GDM1 (cell line): ENCODE data around the gene AREL1.

Source experiments
- DNase-seq: peaks from one replicate; lab custom pipeline; 2025; lab: John Stamatoyannopoulos, UW

The AREL1 gene

GRCh38 chr14:74698465-74698864 is 14.4 kb downstream of the AREL1 start:
- no peak for DNase-seq

DNA sequence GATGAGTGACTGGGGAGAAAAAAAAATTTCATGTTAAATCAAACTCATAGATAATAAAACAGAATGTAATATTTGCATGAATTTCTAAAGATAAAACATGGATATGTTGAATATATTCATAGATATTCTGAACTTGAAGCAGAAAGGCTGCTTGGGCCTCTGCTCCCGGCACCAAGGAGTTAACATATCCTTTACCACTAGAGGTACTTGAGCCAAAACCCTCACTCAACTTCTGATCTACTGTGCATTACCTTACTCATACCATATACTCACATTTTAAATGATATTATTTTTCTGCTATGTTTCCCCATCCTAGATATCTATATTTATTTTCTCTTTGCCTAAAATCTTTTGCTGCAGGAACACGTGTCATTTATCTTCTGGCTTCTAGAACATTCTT is 14.9 kb downstream of the AREL1 start:
- no peak for DNase-seq

DNA sequence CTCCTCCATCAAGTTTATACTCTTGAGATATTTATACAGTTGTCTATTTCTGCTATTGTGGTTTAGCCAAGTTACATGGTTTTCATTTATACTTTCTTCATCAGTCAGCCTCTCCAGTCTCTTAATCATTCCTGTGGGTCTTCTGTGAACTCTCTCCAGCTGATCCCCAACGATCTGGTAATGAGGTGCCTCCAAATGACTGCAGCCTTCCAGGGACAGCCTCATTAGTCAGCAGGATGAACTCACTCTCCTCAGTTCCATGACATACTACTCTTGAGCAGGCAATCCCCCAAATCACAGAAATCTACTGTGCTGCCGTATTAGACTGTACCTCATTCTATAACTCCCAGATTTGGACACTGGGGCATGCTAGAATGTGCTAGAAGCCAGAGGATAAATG is 15.3 kb downstream of the AREL1 start:
- no peak for DNase-seq

DNA sequence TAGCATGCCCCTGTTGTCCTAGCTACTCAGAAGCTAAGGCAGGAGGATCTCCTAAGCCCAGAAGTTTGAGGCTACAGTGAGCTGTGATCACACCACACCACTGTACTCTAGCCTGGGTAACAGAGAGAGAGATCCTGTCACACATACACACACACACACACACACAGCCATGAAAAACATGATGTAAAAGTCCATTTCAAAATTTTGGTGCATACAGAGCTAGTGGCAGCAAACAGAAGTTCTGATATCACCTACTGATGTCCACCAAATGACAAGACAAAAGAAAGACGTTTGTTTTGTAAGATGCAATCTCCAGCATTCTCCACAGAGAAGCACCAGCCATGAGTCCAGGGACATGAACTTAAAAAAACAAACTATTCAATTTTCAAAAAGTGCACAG is 15.9 kb downstream of the AREL1 start:
- no peak for DNase-seq

DNA sequence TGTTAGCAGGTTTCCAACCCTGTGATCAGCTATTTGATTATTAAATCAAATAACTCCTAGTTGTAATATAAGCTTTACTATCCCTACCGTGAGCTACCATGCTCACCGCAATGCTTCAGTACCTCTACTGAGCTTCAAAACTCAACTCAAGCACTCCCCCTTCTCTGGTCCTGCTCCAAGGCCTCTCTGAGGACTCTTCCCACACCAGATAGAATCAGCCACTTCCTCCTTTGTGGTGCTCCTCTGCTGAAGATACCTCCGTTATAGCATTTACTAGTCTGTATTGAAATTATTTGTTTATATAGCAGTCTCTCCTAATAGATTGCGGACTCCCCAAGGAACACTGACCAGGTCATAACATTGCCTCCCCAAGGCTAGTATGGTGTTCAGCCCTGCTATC is 17.5 kb downstream of the AREL1 start:
- peak; percentile 11 for DNase-seq

GRCh38 chr14:74693191-74693590 is 19.7 kb downstream of the AREL1 start:
- DNase-seq: no peak

GRCh38 chr14:74691456-74691855 is 21.4 kb downstream of the AREL1 start:
- DNase-seq: no peak

DNA sequence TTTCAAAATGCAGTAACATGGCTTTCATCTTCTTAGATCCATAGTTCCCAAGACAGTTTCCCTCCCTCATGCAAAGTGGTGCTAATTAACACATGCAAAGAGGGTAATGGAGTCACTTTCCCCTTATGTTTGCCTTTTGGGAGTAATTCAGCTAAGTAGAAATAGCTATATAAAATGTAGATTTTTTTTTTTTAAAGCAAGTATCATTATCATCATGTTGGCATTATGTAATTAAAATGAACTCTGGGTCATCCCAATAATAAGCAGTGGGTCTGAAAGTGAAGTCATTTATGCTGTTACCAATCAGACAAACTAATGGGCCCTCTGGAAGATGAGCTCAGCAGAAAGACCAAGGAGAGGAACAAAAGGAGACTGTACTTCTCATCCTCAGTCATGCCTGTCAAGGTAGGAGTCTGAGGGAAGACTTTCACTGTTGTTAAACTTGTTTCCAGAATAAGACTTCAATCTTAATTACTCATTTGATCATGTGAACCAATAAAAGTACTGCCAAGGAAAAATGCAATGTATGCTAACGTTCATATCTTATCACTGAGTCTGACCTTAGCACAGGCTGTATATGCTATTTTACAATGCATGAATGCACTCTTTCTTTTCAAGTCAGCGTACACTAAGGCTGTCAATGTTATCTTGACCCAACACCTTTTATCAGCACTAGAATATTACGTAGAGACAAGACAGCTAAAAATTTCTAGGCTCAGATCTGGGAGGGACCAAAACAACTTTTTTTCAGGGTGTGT is 26.8 kb downstream of the AREL1 start:
- no peak for DNase-seq

DNA sequence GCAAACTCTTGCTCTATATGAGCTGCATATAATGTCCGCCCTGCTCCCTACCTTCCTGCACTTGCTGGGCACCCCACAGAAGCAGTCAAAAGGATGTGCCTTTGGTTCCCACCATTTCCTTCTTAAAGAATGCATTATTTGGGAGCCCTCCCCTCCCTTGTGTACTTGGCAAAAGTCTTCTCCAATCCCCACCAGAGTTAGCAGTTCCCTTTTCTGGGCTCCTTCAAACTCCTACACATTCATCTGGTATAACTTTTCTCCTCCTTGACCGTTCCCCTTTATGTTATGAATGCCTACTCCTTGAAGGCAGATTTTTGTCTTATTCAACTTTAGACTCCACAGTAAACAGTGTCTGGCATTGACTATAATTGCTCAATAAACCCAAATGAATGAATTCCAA is 27.8 kb downstream of the AREL1 start:
- peak; percentile 15 for DNase-seq

DNA sequence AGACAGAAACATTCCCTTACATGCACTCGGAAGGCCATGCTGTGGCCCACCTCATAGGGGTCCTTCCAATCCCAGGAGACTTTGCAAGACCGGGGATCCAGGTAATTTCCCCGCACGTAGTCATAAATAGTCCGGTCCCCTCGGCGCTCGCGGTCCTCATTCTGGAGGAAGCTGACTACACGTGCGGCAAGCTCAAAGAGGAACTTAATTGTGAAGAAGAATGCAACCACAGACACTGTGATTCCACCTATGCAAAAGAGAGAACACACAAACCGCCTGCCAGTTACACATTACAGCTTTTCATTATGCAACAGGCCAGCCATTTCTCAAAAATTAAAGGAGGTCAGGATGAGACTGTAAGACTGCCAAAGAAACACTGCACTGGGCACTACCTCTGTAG is 28.4 kb downstream of the AREL1 start:
- DNase-seq: no peak

DNA sequence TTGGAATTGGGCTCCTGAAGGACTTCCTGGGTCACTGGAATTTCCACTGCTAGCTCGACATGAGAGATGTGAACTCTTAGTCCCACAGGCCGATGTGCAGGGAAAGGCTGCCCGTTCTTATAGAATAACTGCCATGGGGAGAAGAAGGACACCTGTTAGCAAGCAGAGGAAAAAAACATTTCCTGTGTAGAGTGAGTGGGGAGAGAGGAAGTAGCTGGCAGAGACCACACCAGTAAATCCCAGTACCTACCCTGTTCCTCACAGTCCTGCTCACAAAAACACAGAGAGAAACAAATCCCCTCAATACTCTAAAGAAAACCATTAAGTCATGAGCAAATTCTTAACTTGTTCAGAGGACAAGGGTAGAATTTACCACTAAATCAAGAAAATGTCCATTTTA is 29.5 kb downstream of the AREL1 start:
- DNase-seq: no peak

DNA sequence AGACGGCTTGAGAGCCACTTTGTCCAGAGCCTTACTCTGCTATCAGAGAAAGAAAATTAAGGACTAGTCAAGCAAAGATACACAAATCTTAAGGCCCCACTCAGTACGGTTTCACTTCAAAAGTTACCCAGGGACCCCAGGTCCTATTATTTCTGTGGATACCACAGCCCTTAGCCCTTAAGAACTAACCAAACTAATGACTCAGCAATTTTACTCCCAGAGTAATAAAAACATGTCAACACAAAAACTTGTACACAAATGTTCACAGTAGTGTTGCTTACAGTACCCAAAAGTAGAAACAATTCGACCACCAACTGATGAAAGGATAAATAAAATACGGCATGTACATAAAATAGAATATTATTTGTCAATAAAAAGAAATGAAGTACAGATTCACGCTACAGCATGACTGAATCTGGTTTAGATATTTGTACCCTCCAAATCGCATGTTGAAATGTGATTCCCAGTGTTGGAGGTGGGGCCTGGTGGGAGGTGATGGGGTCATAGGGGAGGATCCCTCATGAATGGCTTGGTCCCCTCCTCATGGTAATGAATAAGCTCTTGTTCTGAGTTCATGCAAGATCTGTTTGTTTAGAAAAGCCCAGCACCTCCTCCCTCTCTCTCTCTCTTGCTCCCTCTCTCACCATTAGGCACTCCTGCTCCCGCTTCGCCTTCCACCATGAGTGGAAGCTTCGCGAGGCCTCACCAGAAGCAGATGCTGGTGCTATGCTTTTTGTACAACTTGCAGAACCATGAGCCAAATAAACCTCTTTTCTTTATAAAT is 30.5 kb downstream of the AREL1 start:
- no peak for DNase-seq

DNA sequence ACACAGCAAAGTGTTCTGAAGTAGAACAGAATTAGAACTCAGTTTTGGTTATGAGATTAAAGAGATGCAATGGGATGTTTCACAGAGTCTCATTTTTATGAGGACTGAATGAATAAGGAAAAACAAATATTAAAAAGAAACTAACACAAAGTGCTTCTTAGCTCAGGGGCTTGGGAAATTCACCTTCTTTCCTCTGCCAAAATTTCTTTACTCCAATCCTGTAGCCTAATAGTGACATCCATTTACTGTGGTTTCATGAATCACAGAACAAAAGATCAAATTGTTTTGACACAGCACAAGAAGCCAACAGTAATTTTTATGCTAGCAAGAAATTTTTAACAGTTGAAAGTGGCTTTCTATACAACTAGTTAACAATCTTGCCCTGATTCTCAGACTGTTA is 37.7 kb downstream of the AREL1 start:
- no peak for DNase-seq

DNA sequence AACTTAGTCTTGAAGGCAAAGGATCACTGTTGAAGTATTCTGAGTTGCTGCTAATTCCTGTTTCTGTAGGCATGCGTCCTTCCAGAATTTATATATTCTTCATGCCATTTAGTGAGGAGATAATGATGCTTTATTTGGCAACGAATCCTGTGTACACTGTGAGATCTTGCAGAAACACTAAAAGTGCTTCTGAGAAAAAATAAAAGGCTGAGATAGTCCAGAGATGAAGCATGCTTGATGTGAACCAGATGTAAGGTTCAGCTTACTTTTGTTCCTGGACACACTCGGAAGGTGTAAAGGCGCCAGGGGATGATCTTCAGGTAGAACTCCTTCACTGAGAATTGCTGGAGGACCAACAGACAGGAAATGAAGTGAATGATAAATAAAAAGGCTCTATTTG is 39.1 kb downstream of the AREL1 start:
- no peak for DNase-seq

GRCh38 chr14:74671789-74672188 is 41.1 kb downstream of the AREL1 start:
- DNase-seq: no peak

DNA sequence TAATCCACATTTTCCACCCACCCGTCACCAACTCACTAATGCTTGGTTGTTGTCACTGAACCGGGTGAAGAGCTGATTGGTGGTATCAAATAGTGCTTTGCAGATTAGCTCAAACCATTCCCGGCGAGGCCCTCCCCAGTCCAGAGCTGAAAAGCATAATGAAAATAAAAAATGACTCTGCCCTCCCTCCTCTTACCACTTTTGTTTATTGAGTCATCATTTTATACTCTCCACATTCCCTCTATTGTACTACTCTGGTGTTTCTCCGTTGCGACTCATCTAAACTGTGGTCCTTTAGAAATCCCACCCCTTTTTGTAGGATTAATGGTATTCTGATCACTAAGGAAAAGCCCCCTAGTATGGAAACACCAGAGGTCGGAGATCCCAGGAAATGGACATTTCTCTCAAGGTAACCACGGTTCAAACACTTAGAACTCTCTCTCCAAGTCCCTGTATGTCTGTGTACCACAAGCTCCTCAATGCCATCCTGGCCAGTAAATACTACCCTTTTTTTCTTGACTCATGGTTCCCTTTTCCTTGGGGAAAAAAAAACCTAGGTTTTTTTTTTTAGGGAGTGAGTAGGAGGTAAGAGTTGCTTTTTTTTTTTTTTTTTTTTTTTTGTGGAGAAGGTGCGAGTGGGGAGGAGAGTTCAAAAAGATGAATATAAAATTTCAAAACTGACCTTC is 42.0 kb downstream of the AREL1 start:
- DNase-seq: no peak

DNA sequence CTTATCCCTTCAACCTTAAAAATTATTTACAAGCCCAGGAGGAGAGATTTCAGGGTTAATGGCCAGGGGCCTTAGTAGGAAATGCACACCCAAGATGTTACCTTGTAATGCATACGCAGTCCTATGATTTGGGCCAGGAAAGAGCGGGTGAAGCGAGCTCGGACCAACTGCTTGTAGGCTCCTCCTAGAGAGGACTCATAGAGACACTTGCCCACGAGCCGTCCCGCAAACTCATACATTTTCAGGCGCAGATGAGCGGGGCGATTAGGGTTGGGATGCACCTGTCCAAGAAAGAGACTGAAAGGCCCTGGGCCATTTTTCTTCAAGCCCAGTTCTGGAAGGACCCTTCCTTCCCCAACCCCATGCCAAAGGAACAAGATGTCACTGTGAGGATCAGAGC is 43.0 kb downstream of the AREL1 start:
- DNase-seq: no peak

GRCh38 chr14:74669256-74669655 is 43.6 kb downstream of the AREL1 start:
- no peak for DNase-seq

GRCh38 chr14:74667758-74668157 is 45.1 kb downstream of the AREL1 start:
- DNase-seq: no peak

GRCh38 chr14:74664717-74665116 is 48.2 kb downstream of the AREL1 start:
- no peak for DNase-seq

DNA sequence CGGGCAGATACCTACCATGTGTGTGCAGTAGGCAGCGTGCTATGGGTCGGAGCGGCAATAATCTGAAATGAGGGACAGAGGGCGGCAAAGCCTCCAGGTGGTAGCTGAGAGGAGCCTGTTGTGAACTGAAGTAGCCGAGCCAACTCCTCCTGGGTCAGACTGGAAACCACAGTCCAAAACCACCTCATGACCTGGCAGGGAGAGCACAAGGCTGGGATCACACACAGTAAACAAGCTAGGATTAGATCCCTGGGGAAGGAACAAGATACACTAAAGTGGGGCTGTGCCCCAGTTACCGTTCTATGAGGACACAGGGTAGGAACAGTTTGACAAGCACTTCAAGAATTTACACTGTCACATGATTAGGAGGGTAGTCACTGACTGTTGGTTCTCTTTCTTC is 49.0 kb downstream of the AREL1 start:
- no peak for DNase-seq

GRCh38 chr14:74661726-74662450 is 51.0 kb downstream of the AREL1 start:
- no peak for DNase-seq
